Gastroesophageal sphincter (tissue), 4 donors: Measurements from ENCODE around the gene PTBP3. TPM values are rescaled to one million over a fixed set of nuclear protein-coding genes. Genes with fewer than 3 reads are reported as not detected.

Experiments used
- ATAC-seq: fragments of 150-250 bp; one replicate; pipeline ENCODE4 v1.9.1; 2016; ENCODE audit warnings: mild to moderate bottlenecking, moderate library complexity
- H3K27ac ChIP-seq, 4 donors: fragments of 200-600 bp; sonication (generic) in 3 of 4; 1 replicate in 3 of 4; 2 replicates in 1 of 4; pipeline ENCODE4 v1.5.1; 2016 to 2019
- H3K27me3 ChIP-seq: fragments of 200-600 bp; sonication (generic); one replicate; pipeline ENCODE4 v1.5.1; 2019
- H3K36me3 ChIP-seq, 2 donors: fragments of 200-600 bp; sonication (generic); one replicate each; pipeline ENCODE4 v1.5.1; 2019; ENCODE audit warnings: control low read depth in 1 of 2
- H3K4me1 ChIP-seq, 3 donors: fragments of 200-600 bp; sonication (generic); 1 replicate in 2 of 3; 2 replicates in 1 of 3; pipeline ENCODE4 v1.5.1; 2016 to 2019; ENCODE audit warnings: control low read depth in 2 of 3
- H3K4me3 ChIP-seq, 2 donors: fragments of 200-600 bp; sonication (generic); one replicate each; pipeline ENCODE4 v1.5.1; 2019; ENCODE audit warnings: mild to moderate bottlenecking in 1 of 2, moderate library complexity in 1 of 2
- H3K9me3 ChIP-seq, 3 donors: fragments of 200-600 bp; sonication (generic); one replicate each; pipeline ENCODE4 v1.5.1; 2017 to 2019; ENCODE audit warnings: control low read depth in 2 of 3
- EP300 ChIP-seq: sonication (generic); formaldehyde crosslinking; IDR thresholded peaks from one replicate; pipeline ENCODE4 v1.6.1; 2017; ENCODE audit warnings: antibody characterized with exemption, mild to moderate bottlenecking
- POLR2A ChIP-seq, 2 donors: fragments of 450-650 bp; IDR thresholded peaks; one replicate each; pipeline ENCODE4 v1.6.1; 2017; ENCODE audit warnings: antibody characterized with exemption in 2 of 2, mild to moderate bottlenecking in 2 of 2, moderate library complexity in 1 of 2
- POLR2AphosphoS5 ChIP-seq: sonication (generic); formaldehyde crosslinking; IDR thresholded peaks from one replicate; pipeline ENCODE4 v1.6.1; 2017; ENCODE audit warnings: antibody characterized with exemption
- WGBS, 2 donors: methylation state at CpG; one replicate each; pipeline ENCODE4 v1.1.5; 2018; ENCODE audit warnings: low coverage in 1 of 2; 5-methylcytosine and 5-hydroxymethylcytosine counted together
- total RNA-seq, 4 donors: library from RNA; depleted of rRNA; stranded (reverse); fragments of >200 nt; gene quantifications; one replicate each; pipeline ENCODE4 v1.1.0, GENCODE V29; 2016
- TF ChIP-seq, protein P1 (sequence below), 4 experiments: fragments of 200-600 bp in 2 of 4; fragments of 450-650 bp in 2 of 4; sonication (generic) in 1 of 4; IDR thresholded peaks; one replicate each; pipeline ENCODE4 v1.5.1; 2017 to 2019; ENCODE audit warnings: antibody characterized with exemption in 4 of 4, mild to moderate bottlenecking in 2 of 4, moderate library complexity in 2 of 4

PTBP3 gene
- total RNA-seq, 4 donors from 2014 or later = 13.7 to 28.2 (median 24.6) TPM

GRCh38 chr9:112326194-112326593, 7.2 kb downstream of the PTBP3 start:
- TF ChIP-seq POLR2A (IDR thresholded peaks at IDR 0.05) = no peak
- no peak for TF ChIP-seq EP300
- TF ChIP-seq POLR2AphosphoS5 = no peak
- TF ChIP-seq, protein P1, sequence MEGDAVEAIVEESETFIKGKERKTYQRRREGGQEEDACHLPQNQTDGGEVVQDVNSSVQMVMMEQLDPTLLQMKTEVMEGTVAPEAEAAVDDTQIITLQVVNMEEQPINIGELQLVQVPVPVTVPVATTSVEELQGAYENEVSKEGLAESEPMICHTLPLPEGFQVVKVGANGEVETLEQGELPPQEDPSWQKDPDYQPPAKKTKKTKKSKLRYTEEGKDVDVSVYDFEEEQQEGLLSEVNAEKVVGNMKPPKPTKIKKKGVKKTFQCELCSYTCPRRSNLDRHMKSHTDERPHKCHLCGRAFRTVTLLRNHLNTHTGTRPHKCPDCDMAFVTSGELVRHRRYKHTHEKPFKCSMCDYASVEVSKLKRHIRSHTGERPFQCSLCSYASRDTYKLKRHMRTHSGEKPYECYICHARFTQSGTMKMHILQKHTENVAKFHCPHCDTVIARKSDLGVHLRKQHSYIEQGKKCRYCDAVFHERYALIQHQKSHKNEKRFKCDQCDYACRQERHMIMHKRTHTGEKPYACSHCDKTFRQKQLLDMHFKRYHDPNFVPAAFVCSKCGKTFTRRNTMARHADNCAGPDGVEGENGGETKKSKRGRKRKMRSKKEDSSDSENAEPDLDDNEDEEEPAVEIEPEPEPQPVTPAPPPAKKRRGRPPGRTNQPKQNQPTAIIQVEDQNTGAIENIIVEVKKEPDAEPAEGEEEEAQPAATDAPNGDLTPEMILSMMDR (IDR thresholded peaks at IDR 0.05) = no peak
- no peaks in the 10 kb centered on the region for H3K36me3 ChIP-seq
- H3K4me3 ChIP-seq = no peak overlapping the region
- no peaks in the 10 kb centered on the region for H3K9me3 ChIP-seq
- WGBS, 2 donors = 71 to 80% methylated on average over 1 to 3 of the region's 3 CpGs
- H3K27ac ChIP-seq = no peak overlapping the region
- no peak for ATAC-seq
- no peaks in the 10 kb centered on the region for H3K27me3 ChIP-seq
- H3K4me1 ChIP-seq = peaks cover 0 to 34% (median 0%) of the 10 kb centered on the region in 3 donors

DNA sequence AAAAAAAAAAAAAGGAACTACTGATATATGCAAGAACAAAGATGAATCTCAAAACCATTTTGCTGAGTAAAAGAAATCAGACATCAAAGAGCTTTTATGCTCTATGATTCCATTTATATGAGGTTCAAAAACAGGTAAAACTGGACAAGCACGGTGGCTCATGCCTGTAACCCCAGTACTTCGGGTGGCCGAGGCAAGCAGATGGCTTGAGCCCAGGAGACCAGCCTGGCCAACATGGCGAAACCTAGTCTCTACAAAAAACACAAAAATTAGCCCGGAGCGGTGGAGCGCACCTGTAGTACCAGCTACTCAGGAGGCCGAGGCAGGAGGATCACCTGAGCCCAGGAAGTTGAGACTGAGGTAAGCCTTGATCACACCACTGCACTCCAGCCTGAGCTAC, 7.8 kb downstream of the PTBP3 start:
- H3K4me3 ChIP-seq = no peak overlapping the region
- H3K4me1 ChIP-seq = peaks cover 0 to 28% (median 0%) of the 10 kb centered on the region in 3 donors
- H3K27me3 ChIP-seq = no peaks in the 10 kb centered on the region
- no peaks in the 10 kb centered on the region for H3K9me3 ChIP-seq
- H3K27ac ChIP-seq = no peak overlapping the region
- 93 to 100% methylated on average over 3 to 5 of the region's 8 CpGs for WGBS, 2 donors
- no peak for ATAC-seq
- TF ChIP-seq, protein P1 (IDR thresholded peaks at IDR 0.05) = no peak
- TF ChIP-seq EP300 (no peak), POLR2AphosphoS5 (no peak), POLR2A (IDR thresholded peaks at IDR 0.05) (no peak)
- H3K36me3 ChIP-seq = no peaks in the 10 kb centered on the region

GRCh38 chr9:112325127-112325526, 8.3 kb downstream of the PTBP3 start:
- TF ChIP-seq EP300 (no peak), POLR2A (IDR thresholded peaks at IDR 0.05) (no peak), POLR2AphosphoS5 (no peak)
- TF ChIP-seq, protein P1 (IDR thresholded peaks at IDR 0.05) = no peak
- 62 to 82% methylated on average over 3 to 10 of the region's 10 CpGs for WGBS, 2 donors
- no peaks in the 10 kb centered on the region for H3K9me3 ChIP-seq
- peaks cover 0 to 23% (median 0%) of the 10 kb centered on the region in 3 donors for H3K4me1 ChIP-seq
- H3K4me3 ChIP-seq = no peak overlapping the region
- ATAC-seq = no peak
- no peak overlapping the region for H3K27ac ChIP-seq
- H3K36me3 ChIP-seq = no peaks in the 10 kb centered on the region
- no peaks in the 10 kb centered on the region for H3K27me3 ChIP-seq

- WGBS, 2 donors = 60 to 84% methylated on average over 2 of the region's 3 CpGs
- TF ChIP-seq POLR2AphosphoS5 = no peak
- TF ChIP-seq EP300 = no peak
- TF ChIP-seq, protein P1 (IDR thresholded peaks at IDR 0.05) = no peak
- TF ChIP-seq POLR2A (IDR thresholded peaks at IDR 0.05) = no peak
- no peak for ATAC-seq
- H3K4me3 ChIP-seq = no peak overlapping the region
- peaks cover 0 to 17% (median 0%) of the 10 kb centered on the region in 3 donors for H3K4me1 ChIP-seq
- no peaks in the 10 kb centered on the region for H3K36me3 ChIP-seq
- H3K27ac ChIP-seq = no peak overlapping the region
- no peaks in the 10 kb centered on the region for H3K27me3 ChIP-seq
- no peaks in the 10 kb centered on the region for H3K9me3 ChIP-seq
These were observed 10.0 kb downstream of the PTBP3 start for GRCh38 chr9:112323378-112323854.

DNA sequence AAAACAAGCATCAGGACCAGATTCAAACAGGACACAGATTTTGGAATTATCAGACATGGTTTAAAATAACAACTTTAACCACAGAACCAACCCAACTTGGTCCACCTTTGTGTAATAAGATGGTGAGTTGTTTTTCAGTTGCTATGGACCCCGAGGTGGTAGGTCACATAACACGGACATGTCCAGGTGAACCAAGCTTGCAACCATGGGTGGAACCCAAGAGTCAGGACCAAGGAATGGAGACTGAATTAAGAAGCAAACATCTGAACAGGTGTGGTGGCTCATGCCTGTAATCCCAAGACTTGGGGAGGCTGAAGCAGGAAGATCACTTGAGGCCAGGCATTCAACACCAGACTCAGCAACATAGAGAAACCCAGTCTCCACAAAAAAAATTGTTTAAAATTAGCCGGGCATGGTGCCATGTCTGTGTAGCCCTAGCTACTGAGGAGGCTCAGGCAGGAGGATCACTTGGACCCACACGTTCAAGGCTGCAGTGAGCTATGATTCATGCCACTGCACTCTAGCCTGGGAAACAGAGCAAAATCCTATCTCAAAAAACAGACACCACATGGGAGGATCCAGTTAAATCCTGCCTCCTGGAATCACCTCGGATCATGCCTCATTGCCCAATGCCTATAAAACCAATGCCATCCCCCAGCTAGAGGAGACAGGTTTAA, 10.6 kb downstream of the PTBP3 start:
- H3K4me3 ChIP-seq = no peak overlapping the region
- H3K27ac ChIP-seq = no peak overlapping the region
- no peaks in the 10 kb centered on the region for H3K27me3 ChIP-seq
- TF ChIP-seq POLR2A (IDR thresholded peaks at IDR 0.05) = no peak
- TF ChIP-seq, protein P1 (IDR thresholded peaks at IDR 0.05) = no peak
- TF ChIP-seq POLR2AphosphoS5 = no peak
- TF ChIP-seq EP300 = no peak
- ATAC-seq = no peak
- no peaks in the 10 kb centered on the region for H3K36me3 ChIP-seq
- H3K9me3 ChIP-seq = no peaks in the 10 kb centered on the region
- H3K4me1 ChIP-seq = peaks cover 0 to 11% (median 0%) of the 10 kb centered on the region in 3 donors
- WGBS, 2 donors = 100% methylated on average over 1 to 5 of the region's 5 CpGs
